Activated CD8-positive, alpha-beta T cell treated with anti-CD3 and anti-CD28 coated beads for 36 hours (primary cell): ENCODE measurements around the gene TRIM40. TPM values are rescaled to one million over a fixed set of nuclear protein-coding genes. Genes with fewer than 3 reads are reported as not detected.
A peak's percentile ranks its signal among the peaks of the same experiment; 100 is the strongest.

Experiments
- ATAC-seq: fragments of 200-7000 bp; cut with Tn5 transposase; one replicate; pipeline ENCODE4 v1.10.0; 2021; ENCODE audit warnings: mild to moderate bottlenecking, moderate library complexity
- CTCF ChIA-PET: fragments of 350-600 bp; sonication (Branson Sonifier 250); formaldehyde crosslinking; loops from one replicate; lab custom pipeline; 2021; ENCODE audit warnings: antibody characterized with exemption; lab: Charles Lee
- POLR2A ChIA-PET: fragments of 350-600 bp; sonication (Branson Sonifier 250); formaldehyde crosslinking; loops from one replicate; lab custom pipeline; 2021; ENCODE audit warnings: antibody characterized with exemption; lab: Charles Lee
- DNase-seq: peaks from one replicate; pipeline ENCODE4 v3.0.0-alpha.2; 2020
- H3K27ac Mint-ChIP-seq: one replicate; pipeline ENCODE4 v1.8.0; 2021; ENCODE audit warnings: mild to moderate bottlenecking, mixed read lengths
- H3K27me3 Mint-ChIP-seq: one replicate; pipeline ENCODE4 v1.8.0; 2021; ENCODE audit warnings: mixed read lengths
- H3K36me3 Mint-ChIP-seq: one replicate; pipeline ENCODE4 v1.8.0; 2021; ENCODE audit warnings: low read depth, mixed read lengths
- H3K4me1 Mint-ChIP-seq: one replicate; pipeline ENCODE4 v1.8.0; 2021; ENCODE audit warnings: low read depth, mixed read lengths
- H3K4me3 Mint-ChIP-seq: one replicate; pipeline ENCODE4 v1.8.0; 2021; ENCODE audit warnings: mild to moderate bottlenecking, moderate library complexity, mixed read lengths
- H3K9me3 Mint-ChIP-seq: one replicate; pipeline ENCODE4 v1.8.0; 2021; ENCODE audit warnings: mixed read lengths
- CTCF ChIP-seq: fragments of 200-600 bp; IDR thresholded peaks from one replicate; pipeline ENCODE4 v1.8.0; 2022; ENCODE audit warnings: antibody characterized with exemption, mild to moderate bottlenecking
- intact Hi-C: fragments of 100-400 bp; cut with micrococcal nuclease; formaldehyde crosslinking; loops from one replicate; pipeline ENCODE4 v1.10.0; 2022
- total RNA-seq, 2 experiments: library from RNA; stranded (reverse); gene quantifications; one replicate each; pipeline ENCODE4 v1.2.3, GENCODE V29; 2021

The TRIM40 gene
- total RNA-seq, 2 experiments from 2014 or later: not detected

- CTCF ChIA-PET: interaction anchor here (1.0 to 2.8 kb wide), 5 partner anchors 38 to 321 kb away, joined by 4 to 26 read pairs (median 5); no protein-coding TSS in a partner anchor
- intact Hi-C loops: no loop called here
Observed at GRCh38 chr6:30168741-30169140, 32.8 kb downstream of the TRIM40 start.

GRCh38 chr6:30169658-30170614, 34.0 kb downstream of the TRIM40 start:
- DNase-seq (peak; percentile 22), ATAC-seq (peak; percentile 87)
- POLR2A ChIA-PET: no interaction called here
- peaks cover 12% of the 10 kb centered on the region for H3K4me1 Mint-ChIP-seq
- CTCF ChIA-PET: interaction anchor here (0.6 to 3.4 kb wide), 10 partner anchors 16 to 230 kb away, joined by 3 to 37 read pairs (median 3); no protein-coding TSS in a partner anchor
- H3K36me3 Mint-ChIP-seq: no peaks in the 10 kb centered on the region
- H3K27me3 Mint-ChIP-seq: peaks cover 55% of the 10 kb centered on the region
- TF ChIP-seq CTCF: peak; percentile 88
- intact Hi-C loops: loop anchor here (2.0 kb wide), 1 partner anchor 67 kb away; no protein-coding TSS in a partner anchor
- H3K4me3 Mint-ChIP-seq: no peak overlapping the region
- no peaks in the 10 kb centered on the region for H3K9me3 Mint-ChIP-seq
- H3K27ac Mint-ChIP-seq: no peak overlapping the region

More at GRCh38 chr6:30168741-30169140, 32.8 kb downstream of the TRIM40 start:
- ATAC-seq (no peak), DNase-seq (no peak)
- Mint-ChIP-seq H3K27me3 (peaks cover 55% of the 10 kb centered on the region), H3K36me3 (no peaks in the 10 kb centered on the region), H3K4me1 (peaks cover 12% of the 10 kb centered on the region), H3K27ac (no peak overlapping the region), H3K4me3 (no peak overlapping the region), H3K9me3 (no peaks in the 10 kb centered on the region)
- POLR2A ChIA-PET: no interaction called here
- no peak for TF ChIP-seq CTCF

GRCh38 chr6:30171677-30172471, 35.9 kb downstream of the TRIM40 start:
- ATAC-seq (no peak), DNase-seq (peak; percentile 12)
- no peaks in the 10 kb centered on the region for H3K9me3 Mint-ChIP-seq
- no peak for TF ChIP-seq CTCF
- CTCF ChIA-PET: interaction anchor here (0.7 to 3.4 kb wide), 4 partner anchors 41 to 324 kb away, joined by 4 to 37 read pairs (median 6); no protein-coding TSS in a partner anchor
- intact Hi-C loops: loop anchor here (2.0 kb wide), 1 partner anchor 69 kb away; no protein-coding TSS in a partner anchor
- no peaks in the 10 kb centered on the region for H3K36me3 Mint-ChIP-seq
- peaks cover 61% of the 10 kb centered on the region for H3K27me3 Mint-ChIP-seq
- no peak overlapping the region for H3K4me3 Mint-ChIP-seq
- H3K27ac Mint-ChIP-seq: no peak overlapping the region
- peaks cover 9% of the 10 kb centered on the region for H3K4me1 Mint-ChIP-seq
- POLR2A ChIA-PET: no interaction called here

- POLR2A ChIA-PET: no interaction called here
Observed at GRCh38 chr6:30172681-30173080, 36.7 kb downstream of the TRIM40 start.

More at GRCh38 chr6:30172681-30173080, 36.7 kb downstream of the TRIM40 start:
- Mint-ChIP-seq H3K4me1 (peaks cover 4% of the 10 kb centered on the region), H3K27me3 (peaks cover 65% of the 10 kb centered on the region), H3K27ac (no peak overlapping the region), H3K4me3 (no peak overlapping the region), H3K9me3 (no peaks in the 10 kb centered on the region), H3K36me3 (no peaks in the 10 kb centered on the region)
- no peak for ATAC-seq
- CTCF ChIA-PET: interaction anchor here (3.4 kb wide), 1 partner anchor 70 kb away, joined by 37 read pairs; no protein-coding TSS in a partner anchor
- no peak for DNase-seq
- no peak for TF ChIP-seq CTCF
- intact Hi-C loops: no loop called here
